Activated CD8-positive, alpha-beta T cell treated with anti-CD3 and anti-CD28 coated beads, Interleukin-2, amount 10 ng/mL, durations not matched to agents 7 days and 5 days (primary cell): ENCODE measurements around the gene OSBP2. TPM values are rescaled to one million over a fixed set of nuclear protein-coding genes. Genes with fewer than 3 reads are reported as not detected.

Experiments
- ATAC-seq: fragments of 150-1000 bp; cut with Tn5 transposase; one replicate; pipeline ENCODE4 v1.10.0; 2021; ENCODE audit warnings: moderate library complexity
- CTCF ChIA-PET: fragments of 350-600 bp; sonication (Branson Sonifier 250); formaldehyde crosslinking; loops from one replicate; lab custom pipeline; 2021; ENCODE audit warnings: antibody characterized with exemption; lab: Charles Lee
- POLR2A ChIA-PET: fragments of 350-600 bp; sonication (Branson Sonifier 250); formaldehyde crosslinking; loops from one replicate; lab custom pipeline; 2021; ENCODE audit warnings: antibody characterized with exemption; lab: Charles Lee
- DNase-seq: peaks from one replicate; pipeline ENCODE4 v3.0.0-alpha.2; 2020
- H3K27ac Mint-ChIP-seq: one replicate; pipeline ENCODE4 v1.8.0; 2021; ENCODE audit warnings: mild to moderate bottlenecking, mixed read lengths
- H3K27me3 Mint-ChIP-seq: one replicate; pipeline ENCODE4 v1.8.0; 2021; ENCODE audit warnings: low read depth, mixed read lengths
- H3K36me3 Mint-ChIP-seq: one replicate; pipeline ENCODE4 v1.8.0; 2021; ENCODE audit warnings: low read depth, mixed read lengths
- H3K4me1 Mint-ChIP-seq: one replicate; pipeline ENCODE4 v1.8.0; 2021; ENCODE audit warnings: low read depth, mixed read lengths
- H3K4me3 Mint-ChIP-seq: one replicate; pipeline ENCODE4 v1.8.0; 2021; ENCODE audit warnings: mild to moderate bottlenecking, mixed read lengths
- H3K9me3 Mint-ChIP-seq: one replicate; pipeline ENCODE4 v1.8.0; 2022; ENCODE audit warnings: mixed read lengths; ENCODE audit not compliant: insufficient read depth
- total RNA-seq, 2 experiments: library from RNA; stranded (reverse); gene quantifications; one replicate each; pipeline ENCODE4 v1.2.3, GENCODE V29; 2021

OSBP2 gene
- total RNA-seq, 2 experiments from 2014 or later, result 0.42 to 0.55 TPM

- CTCF ChIA-PET, result no interaction called here
Observed at GRCh38 chr22:30927806-30928205, 233.1 kb downstream of the OSBP2 start.

GRCh38 chr22:30928401-30928800, 233.7 kb downstream of the OSBP2 start:
- DNase-seq (no peak), ATAC-seq (no peak)
- Mint-ChIP-seq H3K27me3 (no peaks in the 10 kb centered on the region), H3K36me3 (peaks cover 61% of the 10 kb centered on the region), H3K4me1 (no peaks in the 10 kb centered on the region), H3K27ac (no peak overlapping the region), H3K4me3 (no peak overlapping the region), H3K9me3 (no peaks in the 10 kb centered on the region)
- CTCF ChIA-PET, result no interaction called here
- POLR2A ChIA-PET, result no interaction called here

More at GRCh38 chr22:30927806-30928205, 233.1 kb downstream of the OSBP2 start:
- no peaks in the 10 kb centered on the region for H3K27me3 Mint-ChIP-seq
- DNase-seq, result no peak
- no peaks in the 10 kb centered on the region for H3K9me3 Mint-ChIP-seq
- no peak overlapping the region for H3K4me3 Mint-ChIP-seq
- no peaks in the 10 kb centered on the region for H3K4me1 Mint-ChIP-seq
- H3K36me3 Mint-ChIP-seq, result peaks cover 57% of the 10 kb centered on the region
- no peak overlapping the region for H3K27ac Mint-ChIP-seq
- ATAC-seq, result no peak
- POLR2A ChIA-PET, result no interaction called here

- ATAC-seq (no peak), DNase-seq (no peak)
- Mint-ChIP-seq H3K27ac (no peak overlapping the region), H3K4me1 (no peaks in the 10 kb centered on the region), H3K36me3 (peaks cover 67% of the 10 kb centered on the region), H3K4me3 (no peak overlapping the region), H3K27me3 (no peaks in the 10 kb centered on the region), H3K9me3 (no peaks in the 10 kb centered on the region)
- POLR2A ChIA-PET, result no interaction called here
- CTCF ChIA-PET, result interaction anchor here (3.0 kb wide), 1 partner anchor 10 kb away, joined by 19 read pairs; no protein-coding TSS in a partner anchor
Observed at GRCh38 chr22:30930228-30930627, 235.6 kb downstream of the OSBP2 start.

- Mint-ChIP-seq H3K4me3 (no peak overlapping the region), H3K27ac (peak overlapping the region; percentile 14), H3K27me3 (no peaks in the 10 kb centered on the region), H3K9me3 (no peaks in the 10 kb centered on the region), H3K4me1 (no peaks in the 10 kb centered on the region), H3K36me3 (peaks cover 72% of the 10 kb centered on the region)
- ATAC-seq (no peak), DNase-seq (no peak)
- POLR2A ChIA-PET, result interaction anchor here (1.2 kb wide), 1 partner anchor 11 kb away, joined by 3 read pairs; no protein-coding TSS in a partner anchor
- CTCF ChIA-PET, result interaction anchor here (1.5 to 3.0 kb wide), 2 partner anchors 12 to 153 kb away, joined by 3 to 19 read pairs; no protein-coding TSS in a partner anchor
Observed at GRCh38 chr22:30931541-30932300, 237.0 kb downstream of the OSBP2 start.

GRCh38 chr22:30932661-30933060, 238.0 kb downstream of the OSBP2 start:
- no peaks in the 10 kb centered on the region for H3K4me1 Mint-ChIP-seq
- peaks cover 70% of the 10 kb centered on the region for H3K36me3 Mint-ChIP-seq
- ATAC-seq (no peak), DNase-seq (no peak)
- H3K4me3 Mint-ChIP-seq, result no peak overlapping the region
- no peaks in the 10 kb centered on the region for H3K27me3 Mint-ChIP-seq
- ChIA-PET POLR2A (no interaction called here), CTCF (interaction anchor here (1.5 to 3.0 kb wide), 2 partner anchors 13 to 153 kb away, joined by 3 to 19 read pairs; no protein-coding TSS in a partner anchor)
- no peak overlapping the region for H3K27ac Mint-ChIP-seq
- H3K9me3 Mint-ChIP-seq, result no peaks in the 10 kb centered on the region

GRCh38 chr22:30933457-30933856, 238.8 kb downstream of the OSBP2 start:
- Mint-ChIP-seq H3K36me3 (peaks cover 71% of the 10 kb centered on the region), H3K4me1 (no peaks in the 10 kb centered on the region), H3K9me3 (no peaks in the 10 kb centered on the region), H3K27me3 (no peaks in the 10 kb centered on the region), H3K27ac (no peak overlapping the region), H3K4me3 (no peak overlapping the region)
- ATAC-seq, result no peak
- DNase-seq, result no peak
- ChIA-PET POLR2A (no interaction called here), CTCF (no interaction called here)

- no peak for ATAC-seq
Observed at GRCh38 chr22:30934053-30934452, 239.4 kb downstream of the OSBP2 start.

GRCh38 chr22:30940685-30941362, 246.2 kb downstream of the OSBP2 start:
- H3K4me3 Mint-ChIP-seq, result peak overlapping the region; percentile 56
- DNase-seq (peak; percentile 49), ATAC-seq (peak; percentile 43)
- ChIA-PET CTCF (interaction anchor here (0.7 to 2.6 kb wide), 5 partner anchors 20 to 307 kb away, joined by 3 to 25 read pairs (median 4); no protein-coding TSS in a partner anchor), POLR2A (interaction anchor here (0.7 to 2.9 kb wide), 4 partner anchors 12 to 142 kb away, joined by 3 to 26 read pairs (median 3); partner anchors contain the start of genes MORC2 and TUG1)
- no peaks in the 10 kb centered on the region for H3K9me3 Mint-ChIP-seq
- H3K27ac Mint-ChIP-seq, result peak overlapping the region; percentile 88
- peaks cover 84% of the 10 kb centered on the region for H3K36me3 Mint-ChIP-seq
- peaks cover 61% of the 10 kb centered on the region for H3K4me1 Mint-ChIP-seq
- no peaks in the 10 kb centered on the region for H3K27me3 Mint-ChIP-seq

More at GRCh38 chr22:30934053-30934452, 239.4 kb downstream of the OSBP2 start:
- Mint-ChIP-seq H3K4me3 (no peak overlapping the region), H3K36me3 (peaks cover 70% of the 10 kb centered on the region), H3K9me3 (no peaks in the 10 kb centered on the region), H3K27me3 (no peaks in the 10 kb centered on the region), H3K27ac (no peak overlapping the region), H3K4me1 (no peaks in the 10 kb centered on the region)
- DNase-seq, result no peak
- CTCF ChIA-PET, result no interaction called here
- POLR2A ChIA-PET, result no interaction called here

- Mint-ChIP-seq H3K27ac (peak overlapping the region; percentile 88), H3K36me3 (peaks cover 84% of the 10 kb centered on the region), H3K4me3 (peak overlapping the region; percentile 56), H3K27me3 (no peaks in the 10 kb centered on the region), H3K9me3 (no peaks in the 10 kb centered on the region), H3K4me1 (peaks cover 67% of the 10 kb centered on the region)
- DNase-seq (no peak), ATAC-seq (peak; percentile 10)
- ChIA-PET CTCF (interaction anchor here (0.7 to 2.6 kb wide), 5 partner anchors 21 to 307 kb away, joined by 3 to 25 read pairs (median 4); no protein-coding TSS in a partner anchor), POLR2A (interaction anchor here (1.7 to 2.9 kb wide), 2 partner anchors 28 kb away, joined by 5 to 26 read pairs; partner anchors contain the start of genes MORC2 and TUG1)
Observed at GRCh38 chr22:30941363-30941740, 246.7 kb downstream of the OSBP2 start.

GRCh38 chr22:30943368-30943767, 248.7 kb downstream of the OSBP2 start:
- peak overlapping the region; percentile 36 for H3K4me3 Mint-ChIP-seq
- peak; percentile 87 for ATAC-seq

GRCh38 chr22:30944986-30945385, 250.3 kb downstream of the OSBP2 start:
- Mint-ChIP-seq H3K4me1 (peaks cover 63% of the 10 kb centered on the region), H3K27ac (peak overlapping the region; percentile 53), H3K36me3 (peaks cover 71% of the 10 kb centered on the region), H3K27me3 (no peaks in the 10 kb centered on the region), H3K4me3 (no peak overlapping the region), H3K9me3 (no peaks in the 10 kb centered on the region)
- no peak for ATAC-seq
- ChIA-PET CTCF (interaction anchor here (0.8 to 2.8 kb wide), 4 partner anchors 21 to 310 kb away, joined by 3 to 37 read pairs (median 9); partner anchors contain the start of gene SELENOM), POLR2A (interaction anchor here (2.9 kb wide), 1 partner anchor 24 kb away, joined by 23 read pairs; the partner anchor contains the start of genes MORC2 and TUG1)
- DNase-seq, result no peak

More at GRCh38 chr22:30943368-30943767, 248.7 kb downstream of the OSBP2 start:
- CTCF ChIA-PET, result no interaction called here
- Mint-ChIP-seq H3K36me3 (peaks cover 73% of the 10 kb centered on the region), H3K9me3 (no peaks in the 10 kb centered on the region), H3K27ac (peak overlapping the region; percentile 73), H3K4me1 (peaks cover 72% of the 10 kb centered on the region), H3K27me3 (no peaks in the 10 kb centered on the region)
- peak; percentile 87 for DNase-seq
- POLR2A ChIA-PET, result interaction anchor here (1.3 kb wide), 1 partner anchor 25 kb away, joined by 5 read pairs; the partner anchor contains the start of genes MORC2 and TUG1
